GM06990 (cell line): ENCODE measurements around the gene KIF13A.

Experiments
- DNase-seq: peaks from one replicate; pipeline ENCODE4 v3.0.0-alpha.2; 2011; ENCODE audit not compliant: insufficient read length; ENCODE audit errors: extremely low read depth
- H3K27me3 ChIP-seq: replicated peaks from 2 replicates; pipeline ENCODE4 v1.6.0; 2011; ENCODE audit warnings: low read length; ENCODE audit not compliant: control insufficient read depth, insufficient read depth
- H3K36me3 ChIP-seq: 2 replicates; pipeline ENCODE4 v1.5.1; 2011; ENCODE audit warnings: low read length; ENCODE audit not compliant: control insufficient read depth, insufficient read depth
- H3K4me3 ChIP-seq: replicated peaks from 2 replicates; pipeline ENCODE4 v1.5.1; 2011; ENCODE audit warnings: low read depth, mild to moderate bottlenecking, control low read depth, low read length
- CTCF ChIP-seq: IDR thresholded peaks from 2 replicates; pipeline ENCODE4 v1.5.1; 2011; ENCODE audit warnings: low read length, control low read depth, mild to moderate bottlenecking, inconsistent platforms; ENCODE audit not compliant: insufficient read depth, poor library complexity, severe bottlenecking

Gene KIF13A

DNA sequence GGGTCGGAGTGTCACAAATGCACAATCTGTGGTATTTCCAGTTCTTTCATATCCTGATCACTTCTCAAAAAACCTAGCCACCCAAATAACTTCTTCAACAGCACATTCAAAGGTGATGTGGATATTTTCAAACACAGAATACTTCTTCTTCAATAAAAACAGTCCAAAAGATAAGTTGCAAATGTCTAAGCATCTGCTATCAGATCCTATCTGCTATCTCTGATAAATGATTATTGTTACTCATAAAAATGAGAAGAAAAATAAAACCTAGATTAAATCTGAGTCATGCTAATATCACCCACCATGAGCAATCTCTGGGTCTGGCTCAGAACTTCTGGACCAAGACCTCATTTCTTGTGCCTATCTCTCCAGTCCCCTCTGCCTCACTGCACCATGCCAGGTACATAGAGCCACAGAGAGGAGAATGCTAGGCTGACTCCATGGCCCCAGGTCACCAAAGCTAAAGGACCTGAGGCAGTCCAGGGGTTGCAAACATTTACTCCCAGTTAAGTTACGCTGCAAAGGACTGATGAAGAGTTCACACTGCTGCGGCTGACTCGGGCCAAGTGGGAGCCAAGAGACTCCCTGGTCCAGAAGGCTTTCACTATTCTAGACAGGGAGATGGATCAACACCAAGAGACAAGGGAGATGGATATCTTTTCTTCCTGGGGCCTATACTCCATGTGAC lies 101.4 kb downstream of the KIF13A start:
- no peaks in the 10 kb centered on the region for H3K27me3 ChIP-seq
- H3K4me3 ChIP-seq: no peak overlapping the region
- H3K36me3 ChIP-seq: no peaks in the 10 kb centered on the region
- no peak for DNase-seq
- TF ChIP-seq CTCF: no peak

GRCh38 chr6:17884498-17885478 lies 102.6 kb downstream of the KIF13A start:
- Histone ChIP-seq H3K36me3 (no peaks in the 10 kb centered on the region), H3K27me3 (no peaks in the 10 kb centered on the region), H3K4me3 (peak overlapping the region; percentile 34)
- DNase-seq: peak; percentile 67
- no peak for TF ChIP-seq CTCF

GRCh38 chr6:17883665-17884497 lies 103.6 kb downstream of the KIF13A start:
- Histone ChIP-seq H3K36me3 (no peaks in the 10 kb centered on the region), H3K4me3 (peak overlapping the region; percentile 24; the same call in 1 of the 2 replicates), H3K27me3 (no peaks in the 10 kb centered on the region)
- DNase-seq: no peak
- TF ChIP-seq CTCF: no peak

GRCh38 chr6:17881085-17881858 lies 106.2 kb downstream of the KIF13A start:
- Histone ChIP-seq H3K27me3 (no peaks in the 10 kb centered on the region), H3K36me3 (no peaks in the 10 kb centered on the region), H3K4me3 (no peak overlapping the region)
- TF ChIP-seq CTCF: no peak
- no peak for DNase-seq

DNA sequence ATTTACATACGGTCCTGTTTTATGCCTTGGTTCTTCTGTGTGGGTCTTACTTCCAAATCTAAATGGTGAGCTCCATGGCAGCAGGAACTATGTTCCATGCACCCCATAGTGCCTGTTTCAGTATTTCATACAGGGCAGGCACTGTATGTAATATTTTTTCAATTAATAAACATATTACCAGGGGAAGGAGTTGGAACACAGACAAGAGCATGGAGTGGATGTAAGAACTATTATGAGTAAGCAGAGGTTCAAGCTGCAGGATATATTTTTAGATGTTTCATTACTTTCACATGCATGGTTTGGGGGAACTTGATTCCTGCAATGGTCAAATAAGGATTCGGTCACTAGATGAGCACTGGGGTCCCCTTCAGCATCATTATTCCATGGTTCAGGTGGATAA lies 108.3 kb downstream of the KIF13A start:
- TF ChIP-seq CTCF: no peak
- H3K27me3 ChIP-seq: no peaks in the 10 kb centered on the region
- DNase-seq: no peak
- H3K4me3 ChIP-seq: no peak overlapping the region
- H3K36me3 ChIP-seq: no peaks in the 10 kb centered on the region
